Esophagus squamous epithelium (tissue), 5 donors: ENCODE measurements around the gene EDEM2. TPM values are rescaled to one million over a fixed set of nuclear protein-coding genes. Genes with fewer than 3 reads are reported as not detected.
"Not testable (repeated sequence)": the region's sequence is repeated elsewhere in the genome, so short reads cannot be mapped to it uniquely, and the experiment has no call there.

Experiments
- DNase-seq: peaks from one replicate; lab custom pipeline; 2025; lab: John Stamatoyannopoulos, UW
- H3K27ac ChIP-seq, 4 donors: fragments of 200-600 bp; sonication (generic); one replicate each; pipeline ENCODE4 v1.5.1; 2016 to 2019; ENCODE audit warnings: mild to moderate bottlenecking in 1 of 4
- H3K27me3 ChIP-seq, 4 donors: fragments of 200-600 bp; sonication (generic); 1 replicate in 3 of 4; 2 replicates in 1 of 4; pipeline versions ENCODE4 v1.5.1 to v1.6.0; 2017 to 2021; ENCODE audit warnings: antibody characterized with exemption in 1 of 4
- H3K36me3 ChIP-seq, 3 donors: fragments of 200-600 bp; sonication (generic); one replicate each; pipeline ENCODE4 v1.5.1; 2016 to 2019
- H3K4me1 ChIP-seq, 3 donors: fragments of 200-600 bp; sonication (generic); one replicate each; pipeline ENCODE4 v1.5.1; 2017 to 2019
- H3K4me3 ChIP-seq, 4 donors: fragments of 200-600 bp; sonication (generic); 1 replicate in 3 of 4; 2 replicates in 1 of 4; pipeline ENCODE4 v1.5.1; 2016 to 2019; ENCODE audit warnings: mild to moderate bottlenecking in 2 of 4, moderate library complexity in 1 of 4
- H3K9me3 ChIP-seq, 3 donors: fragments of 200-600 bp; sonication (generic); one replicate each; pipeline ENCODE4 v1.5.1; 2016 to 2019
- POLR2A ChIP-seq, 4 donors: fragments of 450-650 bp; IDR thresholded peaks; one replicate each; pipeline ENCODE4 v1.6.1; 2017; ENCODE audit warnings: antibody characterized with exemption in 4 of 4, mild to moderate bottlenecking in 4 of 4, moderate library complexity in 3 of 4
- WGBS, 2 donors: methylation state at CpG; one replicate each; pipeline ENCODE4 v1.1.5; 2018; 5-methylcytosine and 5-hydroxymethylcytosine counted together
- intact Hi-C: fragments of 100-400 bp; cut with DNase I; formaldehyde crosslinking; loops from one replicate; pipeline ENCODE4 v1.15.0; 2022
- total RNA-seq, 4 donors: library from RNA; depleted of rRNA; stranded (reverse); fragments of >200 nt; gene quantifications; one replicate each; pipeline ENCODE4 v1.1.0, GENCODE V29; 2016
- TF ChIP-seq, protein P1 (sequence below), 6 experiments: fragments of 450-650 bp in 4 of 6; fragments of 200-600 bp in 2 of 6; sonication (generic) in 2 of 6; IDR thresholded peaks; one replicate each; pipeline ENCODE4 v1.5.1; 2016 to 2019; ENCODE audit warnings: antibody characterized with exemption in 6 of 6, mild to moderate bottlenecking in 4 of 6, moderate library complexity in 4 of 6
- donor health status: DM: yes; HTN: yes; CAD: no.

The EDEM2 gene
- total RNA-seq, 4 donors from 2014 or later: 12.5 to 17.5 (median 14.6) TPM

DNA sequence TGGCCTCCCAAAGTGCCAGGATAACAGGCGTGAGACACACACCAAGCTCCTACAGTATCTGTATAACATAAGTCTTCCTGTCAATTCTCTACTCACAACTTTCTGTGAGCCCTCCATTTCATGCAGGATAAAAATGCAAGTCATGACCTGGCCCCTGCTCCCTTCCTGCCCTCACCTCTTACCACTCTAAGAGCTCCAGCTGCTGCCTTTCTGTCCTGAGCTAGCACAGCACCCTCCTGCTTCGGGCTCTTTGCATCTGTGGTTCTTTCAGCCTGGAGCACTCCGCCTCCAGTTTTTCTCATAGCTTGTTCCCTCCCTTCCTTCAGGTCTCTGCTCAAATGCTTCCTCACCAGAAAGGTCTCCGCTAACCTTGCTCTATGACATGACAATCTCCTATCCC is 30.9 kb downstream of the EDEM2 start:
- intact Hi-C loops: no loop called here
- TF ChIP-seq, protein P1, sequence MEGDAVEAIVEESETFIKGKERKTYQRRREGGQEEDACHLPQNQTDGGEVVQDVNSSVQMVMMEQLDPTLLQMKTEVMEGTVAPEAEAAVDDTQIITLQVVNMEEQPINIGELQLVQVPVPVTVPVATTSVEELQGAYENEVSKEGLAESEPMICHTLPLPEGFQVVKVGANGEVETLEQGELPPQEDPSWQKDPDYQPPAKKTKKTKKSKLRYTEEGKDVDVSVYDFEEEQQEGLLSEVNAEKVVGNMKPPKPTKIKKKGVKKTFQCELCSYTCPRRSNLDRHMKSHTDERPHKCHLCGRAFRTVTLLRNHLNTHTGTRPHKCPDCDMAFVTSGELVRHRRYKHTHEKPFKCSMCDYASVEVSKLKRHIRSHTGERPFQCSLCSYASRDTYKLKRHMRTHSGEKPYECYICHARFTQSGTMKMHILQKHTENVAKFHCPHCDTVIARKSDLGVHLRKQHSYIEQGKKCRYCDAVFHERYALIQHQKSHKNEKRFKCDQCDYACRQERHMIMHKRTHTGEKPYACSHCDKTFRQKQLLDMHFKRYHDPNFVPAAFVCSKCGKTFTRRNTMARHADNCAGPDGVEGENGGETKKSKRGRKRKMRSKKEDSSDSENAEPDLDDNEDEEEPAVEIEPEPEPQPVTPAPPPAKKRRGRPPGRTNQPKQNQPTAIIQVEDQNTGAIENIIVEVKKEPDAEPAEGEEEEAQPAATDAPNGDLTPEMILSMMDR (IDR thresholded peaks at IDR 0.05): no peak
- TF ChIP-seq POLR2A (IDR thresholded peaks at IDR 0.05): no peak
- Histone ChIP-seq H3K27me3 (no peaks in the 10 kb centered on the region), H3K36me3 (peaks cover 16 to 78% (median 24%) of the 10 kb centered on the region in 3 donors), H3K9me3 (no peaks in the 10 kb centered on the region), H3K27ac (peak overlapping the region in 1 of 4 donors; percentile 43), H3K4me1 (no peaks in the 10 kb centered on the region), H3K4me3 (no peak overlapping the region)
- 80 to 86% methylated on average over 4 of the region's 4 CpGs for WGBS, 2 donors
- no peak for DNase-seq

DNA sequence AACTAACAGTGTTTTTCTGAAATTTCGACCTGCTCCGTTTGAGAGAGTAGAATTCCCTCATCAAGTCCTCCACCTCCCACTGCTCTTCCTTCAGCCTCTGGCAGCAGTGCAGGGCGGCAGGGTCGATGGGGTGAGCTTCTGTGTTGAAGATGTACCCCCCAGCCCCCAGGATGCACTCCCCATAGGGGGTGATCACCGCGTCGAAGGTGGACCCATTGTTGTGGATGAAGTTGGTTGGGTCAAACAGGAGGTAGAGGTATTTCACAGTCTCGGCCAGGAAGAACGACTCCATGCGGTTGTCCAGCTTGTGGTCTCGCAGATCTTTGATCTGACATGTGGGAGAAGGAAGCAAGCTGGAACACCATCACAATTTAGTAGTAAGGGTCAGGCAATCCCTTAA is 31.5 kb downstream of the EDEM2 start:
- WGBS, 2 donors: 83 to 95% methylated on average over 11 of the region's 11 CpGs
- DNase-seq: no peak
- H3K36me3 ChIP-seq: peaks cover 15 to 72% (median 22%) of the 10 kb centered on the region in 3 donors
- H3K27me3 ChIP-seq: no peaks in the 10 kb centered on the region
- TF ChIP-seq, protein P1 (IDR thresholded peaks at IDR 0.05): no peak
- no peak for TF ChIP-seq POLR2A (IDR thresholded peaks at IDR 0.05)
- H3K4me3 ChIP-seq: no peak overlapping the region
- H3K27ac ChIP-seq: peak overlapping the region in 1 of 4 donors; percentile 17
- H3K4me1 ChIP-seq: no peaks in the 10 kb centered on the region
- intact Hi-C loops: no loop called here
- H3K9me3 ChIP-seq: no peaks in the 10 kb centered on the region

DNA sequence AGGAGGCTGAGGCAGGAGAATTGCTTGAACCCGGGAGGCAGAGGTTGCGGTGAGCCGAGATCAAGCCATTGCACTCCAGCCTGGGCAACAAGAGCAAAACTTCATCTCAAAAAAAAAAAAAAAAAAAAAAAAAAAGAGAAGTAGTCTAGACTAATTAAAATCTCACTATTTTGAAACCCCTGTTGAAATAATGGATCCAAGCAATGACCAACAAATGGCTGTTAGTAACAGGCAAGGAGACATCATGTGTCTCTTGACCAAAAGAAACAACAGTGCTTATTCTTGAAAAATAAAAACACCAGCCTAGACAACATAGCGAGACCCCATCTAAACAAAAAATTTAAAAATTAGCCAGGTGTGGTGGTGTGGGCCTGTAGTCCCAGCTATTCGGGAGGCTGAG is 34.9 kb downstream of the EDEM2 start:
- WGBS, 2 donors: 83 to 86% methylated on average over 5 of the region's 5 CpGs
- DNase-seq, H3K27ac ChIP-seq, H3K4me1 ChIP-seq, H3K4me3 ChIP-seq, H3K9me3 ChIP-seq, H3K27me3 ChIP-seq, intact Hi-C loops: not testable (repeated sequence)
- peaks cover 5 to 38% (median 10%) of the 10 kb centered on the region in 3 donors for H3K36me3 ChIP-seq

DNA sequence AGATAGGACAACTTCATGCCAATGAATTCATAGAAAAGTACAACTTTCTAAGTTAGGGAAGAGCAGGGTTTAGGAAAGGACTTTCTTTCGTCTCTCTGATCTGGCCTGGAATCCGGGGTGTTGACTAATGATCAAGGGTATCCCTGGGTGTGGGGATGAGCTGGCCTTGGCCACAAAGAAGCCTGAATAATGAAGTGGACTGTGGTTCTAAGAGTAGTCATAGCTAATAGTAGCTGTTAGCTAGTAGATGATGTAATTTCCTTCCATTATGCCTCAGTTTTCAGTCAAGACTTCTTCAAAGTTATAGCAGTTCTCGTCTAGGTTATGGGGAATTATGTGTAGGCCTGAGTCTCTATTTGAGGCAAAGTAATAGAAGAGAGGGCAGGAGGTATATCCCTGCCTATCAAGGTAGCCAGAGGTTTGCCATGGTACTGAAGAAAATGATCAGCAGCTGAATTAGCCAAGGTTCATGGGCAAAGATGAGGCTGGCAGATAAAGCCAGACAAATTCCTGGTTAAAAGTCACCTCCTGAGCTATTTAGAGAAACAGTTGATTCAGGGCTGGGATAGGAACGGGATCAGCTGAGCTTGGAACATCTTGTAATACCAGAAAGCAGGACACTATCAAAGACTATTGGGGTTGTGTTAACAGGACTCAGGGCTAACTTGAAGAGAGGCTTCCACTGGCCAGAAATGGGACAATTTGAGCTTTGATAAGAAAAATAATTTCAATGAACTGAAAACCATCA is 35.8 kb downstream of the EDEM2 start:
- H3K27ac ChIP-seq: no peak overlapping the region
- H3K9me3 ChIP-seq: no peaks in the 10 kb centered on the region
- 61 to 74% methylated on average over 4 of the region's 4 CpGs for WGBS, 2 donors
- H3K4me3 ChIP-seq: no peak overlapping the region
- H3K4me1 ChIP-seq: no peaks in the 10 kb centered on the region
- H3K27me3 ChIP-seq: no peaks in the 10 kb centered on the region
- peaks cover 5 to 29% (median 10%) of the 10 kb centered on the region in 3 donors for H3K36me3 ChIP-seq
- intact Hi-C loops: no loop called here
- DNase-seq: no peak
- TF ChIP-seq, protein P1 (IDR thresholded peaks at IDR 0.05): no peak
- TF ChIP-seq POLR2A (IDR thresholded peaks at IDR 0.05): no peak

DNA sequence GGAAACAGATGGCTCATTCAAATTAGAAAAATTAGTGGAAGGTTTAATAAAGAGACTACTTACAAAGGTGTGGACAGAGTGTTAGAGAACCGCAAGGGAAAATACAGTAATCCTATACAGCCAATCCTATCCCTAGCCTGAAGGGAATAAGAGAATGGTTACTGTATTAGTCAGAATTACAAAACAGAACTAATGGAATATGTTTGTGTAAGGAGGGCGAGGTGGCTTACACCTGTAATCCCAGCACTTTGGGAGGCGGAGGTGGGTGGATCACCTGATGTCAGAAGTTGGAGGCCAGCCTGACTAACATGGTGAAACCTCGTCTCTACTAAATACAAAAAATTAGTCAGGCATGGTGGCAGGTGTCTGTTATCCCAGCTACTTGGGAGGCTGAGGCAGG is 38.2 kb downstream of the EDEM2 start:
- H3K27me3 ChIP-seq: peaks cover 0 to 5% (median 0%) of the 10 kb centered on the region in 4 donors
- H3K36me3 ChIP-seq: peaks cover 0 to 5% (median 0%) of the 10 kb centered on the region in 3 donors
- H3K9me3 ChIP-seq: no peaks in the 10 kb centered on the region
- WGBS, 2 donors: 52 to 66% methylated on average over 4 of the region's 4 CpGs
- intact Hi-C loops: no loop called here
- no peak overlapping the region for H3K4me3 ChIP-seq
- TF ChIP-seq POLR2A (IDR thresholded peaks at IDR 0.05): no peak
- TF ChIP-seq, protein P1 (IDR thresholded peaks at IDR 0.05): no peak
- DNase-seq: no peak
- H3K4me1 ChIP-seq: no peaks in the 10 kb centered on the region
- H3K27ac ChIP-seq: no peak overlapping the region
